GM12801 (cell line): Measurements from ENCODE around the gene FBXL22.

Experiments
- CTCF ChIP-seq: IDR thresholded peaks from one replicate; pipeline ENCODE4 v1.5.1; 2011; ENCODE audit warnings: control low read depth; ENCODE audit not compliant: insufficient read length; ENCODE audit errors: extremely low read depth

The FBXL22 gene

GRCh38 chr15:63597038-63597790 is at the start of gene FBXL22:
TSS of gene FBXL22 (plus strand) at chr15:63597387. CDS start at chr15:63597393, 6 bp downstream.
- no peak for TF ChIP-seq CTCF

- no peak for TF ChIP-seq CTCF
Observed at GRCh38 chr15:63551400-63551799, 45.8 kb upstream of the FBXL22 start.

DNA sequence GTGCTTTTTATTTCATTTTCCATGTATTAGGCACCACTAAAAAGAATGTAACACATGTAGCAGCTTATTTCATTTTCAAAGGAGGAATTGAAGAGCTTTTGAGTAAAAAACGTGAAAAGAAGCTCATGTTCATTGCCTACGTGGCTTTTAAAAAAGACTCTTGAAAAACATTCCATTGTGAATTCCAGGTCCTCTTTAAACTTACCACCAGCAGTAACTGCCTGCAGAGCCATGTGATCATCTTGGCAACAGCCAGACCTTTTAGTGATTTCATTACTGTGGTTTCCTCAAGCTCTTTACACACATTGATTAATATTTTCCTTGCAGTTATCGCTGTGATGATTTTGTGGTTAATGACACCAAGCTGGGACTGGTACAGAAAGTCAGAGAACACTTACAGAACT is 43.8 kb upstream of the FBXL22 start:
- no peak for TF ChIP-seq CTCF

GRCh38 chr15:63554337-63554927 is 42.8 kb upstream of the FBXL22 start:
- no peak for TF ChIP-seq CTCF

DNA sequence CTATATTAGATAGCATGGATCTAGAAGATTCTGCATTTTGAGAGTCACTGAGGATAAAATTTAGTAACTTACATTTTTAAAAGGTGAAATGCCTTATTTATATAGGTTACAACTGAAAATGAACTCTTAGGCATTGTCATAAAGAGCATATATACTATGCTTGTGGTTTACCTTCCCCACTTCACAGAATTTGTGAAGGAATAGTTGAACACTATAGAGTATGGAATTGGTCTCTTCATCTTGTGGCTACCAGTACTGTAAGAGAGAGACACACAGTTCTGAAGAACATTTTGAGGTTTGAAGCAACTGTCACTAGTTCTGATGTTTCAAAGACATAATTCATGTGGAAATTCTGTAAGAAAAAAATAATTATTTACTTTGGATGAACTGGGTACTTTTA is 41.7 kb upstream of the FBXL22 start:
- TF ChIP-seq CTCF: no peak

DNA sequence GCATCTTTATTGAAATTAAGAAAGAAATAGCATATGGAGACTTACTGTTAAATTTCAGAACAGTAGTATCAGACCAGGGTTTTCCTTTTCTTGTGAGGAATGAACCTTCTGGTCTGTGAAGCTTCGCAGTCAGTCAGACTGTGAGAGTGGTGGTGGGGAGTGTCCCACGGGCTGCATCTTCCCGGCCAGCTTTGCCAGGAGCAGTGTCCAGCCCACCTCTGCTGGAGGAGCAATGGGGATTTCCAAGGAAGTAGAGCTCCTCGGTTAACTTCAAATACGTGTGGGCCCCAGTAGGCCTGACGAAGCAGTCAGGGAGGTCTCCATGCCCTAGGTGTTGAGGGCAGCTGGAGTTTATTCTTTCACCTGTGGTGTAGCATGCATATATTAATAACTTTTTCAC is 40.9 kb upstream of the FBXL22 start:
- no peak for TF ChIP-seq CTCF

- no peak for TF ChIP-seq CTCF
Observed at GRCh38 chr15:63556736-63557135, 40.5 kb upstream of the FBXL22 start.
